ENCODE results near the gene KAT6B.

KAT6B gene

DNA sequence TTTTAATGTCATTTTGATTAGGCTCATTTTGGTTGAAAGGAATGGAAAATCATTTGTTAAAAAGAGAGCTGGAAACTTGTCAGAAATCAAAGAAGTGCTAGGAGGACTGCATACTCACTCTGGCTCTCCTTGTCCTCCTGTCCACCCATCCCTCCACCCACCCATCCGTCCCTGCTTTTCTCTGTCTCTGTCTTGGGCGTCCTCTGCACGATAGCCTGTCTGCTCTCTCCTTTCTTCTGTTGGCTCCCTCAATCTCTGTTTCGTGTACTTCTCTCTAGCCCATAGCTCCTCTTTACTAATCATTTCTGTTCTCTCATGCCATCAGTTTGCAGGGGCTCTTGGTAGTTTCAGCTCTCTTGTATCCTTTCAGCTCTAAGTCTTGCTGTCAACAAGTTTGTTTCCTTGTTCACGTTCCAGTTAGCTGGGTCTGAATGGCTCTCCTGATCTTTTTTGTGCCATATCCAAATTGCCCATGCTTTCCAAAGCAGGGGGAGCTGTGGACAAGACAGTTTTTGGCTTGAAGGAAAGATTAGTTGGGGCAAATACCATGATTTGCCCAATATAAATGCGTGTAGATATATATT is 75.6 kb downstream of the KAT6B start:
- no peak for DNase-seq (ENCODE audit: low spot score)
- TF ChIP-seq, protein P1, sequence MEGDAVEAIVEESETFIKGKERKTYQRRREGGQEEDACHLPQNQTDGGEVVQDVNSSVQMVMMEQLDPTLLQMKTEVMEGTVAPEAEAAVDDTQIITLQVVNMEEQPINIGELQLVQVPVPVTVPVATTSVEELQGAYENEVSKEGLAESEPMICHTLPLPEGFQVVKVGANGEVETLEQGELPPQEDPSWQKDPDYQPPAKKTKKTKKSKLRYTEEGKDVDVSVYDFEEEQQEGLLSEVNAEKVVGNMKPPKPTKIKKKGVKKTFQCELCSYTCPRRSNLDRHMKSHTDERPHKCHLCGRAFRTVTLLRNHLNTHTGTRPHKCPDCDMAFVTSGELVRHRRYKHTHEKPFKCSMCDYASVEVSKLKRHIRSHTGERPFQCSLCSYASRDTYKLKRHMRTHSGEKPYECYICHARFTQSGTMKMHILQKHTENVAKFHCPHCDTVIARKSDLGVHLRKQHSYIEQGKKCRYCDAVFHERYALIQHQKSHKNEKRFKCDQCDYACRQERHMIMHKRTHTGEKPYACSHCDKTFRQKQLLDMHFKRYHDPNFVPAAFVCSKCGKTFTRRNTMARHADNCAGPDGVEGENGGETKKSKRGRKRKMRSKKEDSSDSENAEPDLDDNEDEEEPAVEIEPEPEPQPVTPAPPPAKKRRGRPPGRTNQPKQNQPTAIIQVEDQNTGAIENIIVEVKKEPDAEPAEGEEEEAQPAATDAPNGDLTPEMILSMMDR (IDR thresholded peaks at IDR 0.05; ENCODE audit: extremely low read depth, missing control alignments): no peak

GRCh38 chr10:74903491-74903890 is 77.1 kb downstream of the KAT6B start:
- TF ChIP-seq, protein P1 (IDR thresholded peaks at IDR 0.05; ENCODE audit: extremely low read depth, missing control alignments): no peak
- DNase-seq (ENCODE audit: low spot score): no peak

DNA sequence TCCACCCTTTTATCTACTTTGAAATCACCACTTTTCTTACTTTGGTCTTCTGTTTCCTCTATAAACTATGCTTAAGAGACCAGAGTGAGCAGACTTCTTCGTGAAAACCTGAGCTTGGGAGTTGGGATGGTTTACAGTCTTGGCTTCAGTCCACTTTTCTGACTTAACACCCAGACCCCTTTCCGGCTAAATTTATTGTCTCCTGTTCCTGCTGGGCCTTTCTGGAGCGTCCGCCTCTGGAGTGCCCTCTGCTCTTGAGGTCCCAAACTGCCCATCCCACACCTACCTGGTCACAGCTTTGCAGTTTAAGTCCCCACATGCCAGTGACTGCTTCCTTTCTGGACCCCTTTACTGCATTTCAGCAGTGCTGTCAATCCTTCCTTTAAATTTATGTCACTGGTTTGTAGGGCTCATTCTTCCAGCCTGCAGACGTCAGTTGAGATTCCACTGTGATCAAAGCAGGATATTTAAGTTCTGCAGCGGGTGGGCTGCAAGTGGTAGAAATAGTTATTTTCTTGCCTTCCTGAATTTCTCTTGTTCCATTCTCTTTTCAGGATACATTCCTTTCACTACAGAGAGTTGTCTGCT is 80.3 kb downstream of the KAT6B start:
- DNase-seq (ENCODE audit: low spot score): no peak
- TF ChIP-seq, protein P1 (IDR thresholded peaks at IDR 0.05; ENCODE audit: extremely low read depth, missing control alignments): no peak

DNA sequence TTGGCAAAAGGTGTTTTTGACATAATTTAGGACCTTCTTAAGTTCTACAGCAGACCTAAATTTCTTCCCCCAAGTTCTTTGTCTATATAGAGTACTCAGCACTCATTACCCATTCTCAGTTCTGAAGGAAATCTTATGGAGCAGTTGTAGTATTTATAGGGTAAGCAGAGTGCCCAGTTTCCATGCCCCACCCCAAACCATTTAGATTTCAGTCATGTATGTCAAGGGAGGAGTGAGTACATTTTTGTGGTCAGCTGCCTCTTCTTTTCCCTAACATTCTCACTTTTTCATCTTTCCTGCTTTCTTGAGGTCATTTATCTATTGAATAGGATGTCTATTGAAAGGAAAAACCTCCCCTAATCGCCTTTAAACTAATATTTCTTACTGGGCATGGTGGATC is 83.3 kb downstream of the KAT6B start:
- TF ChIP-seq, protein P1 (IDR thresholded peaks at IDR 0.05; ENCODE audit: extremely low read depth, missing control alignments): no peak
- DNase-seq (ENCODE audit: low spot score): no peak

DNA sequence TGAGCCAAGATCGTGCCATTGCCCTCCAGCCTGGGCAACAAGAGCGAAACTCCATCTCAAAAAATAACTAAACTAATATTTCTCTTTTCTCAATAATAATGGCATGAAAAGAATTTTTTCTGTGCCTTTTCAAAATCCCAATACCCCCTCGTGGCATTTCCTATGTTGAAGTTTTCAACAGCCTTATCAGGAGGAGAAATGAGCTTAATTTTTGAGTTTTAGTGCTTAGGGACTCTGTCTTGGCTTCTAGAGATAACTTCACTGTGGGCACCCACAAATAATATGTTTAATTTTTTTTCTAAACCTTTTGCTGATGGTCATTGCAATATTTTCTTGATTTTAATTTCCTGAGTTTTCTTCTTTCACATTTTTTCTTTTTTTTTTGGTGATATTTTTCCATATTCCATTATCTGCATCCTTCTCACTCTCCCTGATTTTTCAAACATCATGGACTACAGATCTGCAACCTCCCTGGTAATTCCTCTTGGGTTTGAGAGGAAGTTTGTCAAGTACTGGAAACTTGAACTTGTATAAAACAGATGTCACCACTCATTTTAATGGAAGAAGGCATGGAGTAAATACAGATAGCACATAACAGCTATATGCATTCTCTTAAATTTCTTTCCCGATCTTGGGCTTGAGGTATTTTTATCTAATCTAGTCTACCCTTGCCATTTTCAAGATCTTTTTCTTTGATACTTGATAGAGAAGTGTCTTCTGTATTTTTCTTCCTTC is 84.0 kb downstream of the KAT6B start:
- TF ChIP-seq, protein P1 (IDR thresholded peaks at IDR 0.05; ENCODE audit: extremely low read depth, missing control alignments): no peak
- DNase-seq (ENCODE audit: low spot score): no peak

GRCh38 chr10:74910976-74911350 is 84.6 kb downstream of the KAT6B start:
- DNase-seq (ENCODE audit: low spot score): no peak
- TF ChIP-seq, protein P1 (IDR thresholded peaks at IDR 0.05; ENCODE audit: extremely low read depth, missing control alignments): no peak

- TF ChIP-seq, protein P1 (IDR thresholded peaks at IDR 0.05; ENCODE audit: extremely low read depth, missing control alignments): no peak
- DNase-seq (ENCODE audit: low spot score): no peak
Observed at GRCh38 chr10:74912182-74912581, 85.8 kb downstream of the KAT6B start.

Measured in GM20000 (cell line).